CD4-positive, alpha-beta T cell treated with Interleukin-6 for 4 hours (primary cell): Measurements from ENCODE around the gene GOLGA6C.
"Not testable (repeated sequence)": the region's sequence is repeated elsewhere in the genome, so short reads cannot be mapped to it uniquely, and the experiment has no call there.

Experiments used
- DNase-seq: peaks from one replicate; pipeline ENCODE4 v3.0.0-alpha.2; 2020; ENCODE audit warnings: mixed read lengths

The GOLGA6C gene

GRCh38 chr15:75258034-75258433 lies at the start of gene GOLGA6C:
Gene GOLGA6C (plus strand): TSS chr15:75258334. CDS start chr15:75258599, 265 bp downstream.
- not testable (repeated sequence) for DNase-seq

DNA sequence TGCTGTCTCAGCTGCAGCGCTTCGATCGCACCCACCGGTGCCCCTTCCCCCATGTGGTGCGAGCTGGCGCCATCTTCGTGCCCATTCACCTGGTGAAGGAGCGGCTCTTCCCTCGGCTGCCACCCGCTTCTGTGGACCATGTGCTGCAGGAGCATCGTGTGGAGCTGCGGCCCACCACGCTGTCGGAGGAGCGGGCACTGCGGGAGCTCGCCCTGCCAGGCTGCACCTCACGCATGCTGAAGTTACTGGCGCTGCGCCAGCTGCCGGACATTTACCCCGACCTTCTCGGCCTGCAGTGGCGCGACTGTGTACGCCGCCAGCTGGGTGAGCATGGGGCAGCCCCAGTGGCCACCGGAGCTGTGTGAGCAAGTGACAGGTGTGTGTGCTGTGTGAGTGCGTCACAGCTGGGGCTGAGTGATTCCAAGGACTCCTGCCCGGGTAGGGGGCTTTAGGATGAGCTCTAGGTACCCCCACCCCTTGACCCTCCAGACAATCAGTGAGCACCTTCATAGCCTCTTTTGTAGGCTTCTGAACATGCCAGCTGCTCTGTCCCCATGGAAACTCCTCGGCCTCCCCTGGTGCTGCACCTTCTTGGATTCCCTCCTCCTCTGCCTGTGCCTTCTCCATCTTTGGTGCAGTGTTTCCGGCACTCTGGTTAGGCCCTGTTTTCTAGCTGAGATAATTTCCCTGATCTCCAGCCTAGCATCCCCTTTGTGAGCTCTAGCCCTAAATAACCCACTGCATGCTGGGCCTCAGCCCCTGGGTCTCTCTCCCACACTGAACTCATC lies 49.4 kb upstream of the GOLGA6C start:
- no peak for DNase-seq

GRCh38 chr15:75209289-75209676 lies 48.9 kb upstream of the GOLGA6C start:
- no peak for DNase-seq

- no peak for DNase-seq
Observed at GRCh38 chr15:75210811-75211230, 47.3 kb upstream of the GOLGA6C start.

- DNase-seq: no peak
Observed at GRCh38 chr15:75211436-75212199, 46.5 kb upstream of the GOLGA6C start.

DNA sequence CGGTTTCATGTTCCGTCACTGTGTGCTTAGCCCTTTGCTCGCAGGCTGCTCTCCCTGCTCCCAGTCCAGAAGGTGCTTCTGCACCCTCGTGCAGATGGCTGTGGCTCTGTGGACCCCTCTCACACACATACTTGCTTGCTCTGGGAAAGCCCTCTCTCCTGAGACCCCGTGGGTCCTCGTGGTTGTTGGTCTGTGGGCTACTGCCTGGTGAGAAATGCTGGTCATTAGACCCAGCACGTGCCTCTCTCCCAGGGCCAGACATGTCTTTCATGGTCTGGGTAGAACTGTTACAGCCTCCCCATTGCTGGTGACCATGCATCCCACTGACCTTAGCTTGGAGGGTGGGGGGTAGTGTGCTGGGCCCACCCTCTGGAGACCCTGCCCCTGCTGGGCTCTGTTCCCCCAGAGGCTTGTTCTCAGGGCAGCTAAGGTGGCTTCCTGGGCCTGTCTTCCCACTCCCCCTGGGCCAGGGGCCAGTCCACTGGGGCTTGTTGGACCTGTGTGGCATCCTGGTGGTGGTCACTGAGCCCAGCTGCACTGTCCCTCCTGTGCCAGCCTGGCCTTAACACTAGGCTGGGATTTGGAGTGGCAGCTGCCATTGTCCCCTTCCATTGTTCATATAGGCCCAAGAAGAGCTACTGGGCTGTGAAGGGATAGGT lies 45.8 kb upstream of the GOLGA6C start:
- DNase-seq: no peak

DNA sequence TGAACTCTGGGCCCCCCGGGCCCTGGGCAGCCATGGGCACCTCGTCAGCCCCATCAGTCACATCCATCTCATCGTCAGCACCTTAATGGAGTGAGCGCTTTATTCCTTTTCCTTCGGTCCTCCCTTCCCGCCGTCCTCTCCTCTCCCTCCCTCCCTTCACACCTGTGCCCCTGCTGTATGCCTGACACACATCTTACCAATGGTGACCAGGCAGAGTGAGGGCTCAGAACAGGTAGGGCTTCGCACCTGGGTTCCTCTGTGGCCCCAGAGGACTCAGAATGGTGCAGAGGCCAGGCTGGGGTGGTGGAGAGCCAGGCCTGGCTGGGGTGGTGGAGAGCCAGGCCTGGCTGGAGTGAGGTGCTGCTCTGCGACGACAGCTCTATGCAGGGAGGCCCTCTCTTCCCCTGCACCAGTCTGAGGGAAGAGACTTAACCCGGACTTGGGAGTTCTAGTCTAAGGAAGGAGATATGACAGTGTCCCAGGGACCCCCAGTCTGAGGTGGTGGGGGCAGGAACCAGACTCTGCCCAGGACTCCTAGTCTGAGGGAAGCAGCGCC lies 44.8 kb upstream of the GOLGA6C start:
- no peak for DNase-seq

GRCh38 chr15:75213768-75214221 lies 44.3 kb upstream of the GOLGA6C start:
- no peak for DNase-seq

DNA sequence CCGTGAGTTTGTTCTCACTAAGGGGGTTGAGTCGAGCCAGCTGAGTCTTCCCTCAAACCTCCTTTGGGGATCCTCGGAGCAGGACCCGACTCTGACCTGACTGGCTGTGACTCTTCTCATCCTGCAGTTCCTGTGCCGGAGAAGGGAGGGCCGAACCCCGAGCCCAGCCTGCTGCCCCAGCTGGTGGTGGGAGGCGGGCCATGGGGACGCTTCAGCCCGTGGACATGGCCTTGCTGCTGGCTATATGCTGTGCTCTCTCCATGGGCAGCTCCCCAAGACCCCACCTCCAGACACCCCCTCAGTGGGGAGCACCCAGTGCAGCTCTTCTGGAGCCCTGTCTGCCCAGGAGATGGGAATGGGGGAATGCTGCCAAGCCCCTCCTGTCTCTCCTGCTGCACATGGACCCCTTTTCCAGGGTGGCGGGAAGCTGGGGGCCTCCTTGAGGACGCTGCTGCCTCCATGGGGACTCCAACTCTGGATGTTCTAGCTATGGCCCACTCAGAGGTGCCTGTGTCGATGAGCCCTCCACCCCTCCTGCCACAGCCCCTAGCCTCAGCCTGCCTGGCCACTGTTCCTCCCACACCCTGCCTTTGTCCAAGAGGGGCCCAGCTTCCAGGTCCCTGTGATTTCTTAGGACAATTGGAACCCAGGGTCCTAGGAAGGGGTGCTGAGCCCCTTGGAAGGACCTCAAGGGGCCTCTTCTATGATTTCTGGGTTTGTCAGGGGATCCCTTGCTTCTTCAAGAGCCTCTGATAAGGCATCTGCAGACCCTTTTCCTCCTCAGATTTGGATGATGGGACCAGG lies 43.6 kb upstream of the GOLGA6C start:
- DNase-seq: no peak

- DNase-seq: no peak
Observed at GRCh38 chr15:75215107-75216004, 42.8 kb upstream of the GOLGA6C start.

DNA sequence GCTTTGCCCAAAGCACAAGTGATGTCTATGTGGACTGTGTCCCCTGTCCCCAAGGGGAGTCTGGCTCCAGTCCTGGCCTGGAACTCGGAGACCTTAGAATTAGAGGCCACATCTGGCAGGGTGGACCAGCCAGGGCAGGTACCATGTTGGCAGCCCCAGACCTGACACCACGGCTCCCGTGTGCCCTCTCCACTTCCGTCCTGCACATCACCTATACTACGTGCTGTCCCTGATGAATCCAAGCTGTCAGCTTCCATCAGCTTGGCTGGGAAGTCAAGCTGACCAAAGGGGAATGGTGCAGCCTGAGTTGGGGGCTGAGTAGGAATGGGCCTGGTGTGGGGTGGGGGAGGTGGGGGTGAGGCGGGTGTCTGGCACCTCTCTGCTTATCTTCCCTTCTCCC lies 41.1 kb upstream of the GOLGA6C start:
- DNase-seq: no peak

GRCh38 chr15:75217574-75217973 lies 40.6 kb upstream of the GOLGA6C start:
- not testable (repeated sequence) for DNase-seq

DNA sequence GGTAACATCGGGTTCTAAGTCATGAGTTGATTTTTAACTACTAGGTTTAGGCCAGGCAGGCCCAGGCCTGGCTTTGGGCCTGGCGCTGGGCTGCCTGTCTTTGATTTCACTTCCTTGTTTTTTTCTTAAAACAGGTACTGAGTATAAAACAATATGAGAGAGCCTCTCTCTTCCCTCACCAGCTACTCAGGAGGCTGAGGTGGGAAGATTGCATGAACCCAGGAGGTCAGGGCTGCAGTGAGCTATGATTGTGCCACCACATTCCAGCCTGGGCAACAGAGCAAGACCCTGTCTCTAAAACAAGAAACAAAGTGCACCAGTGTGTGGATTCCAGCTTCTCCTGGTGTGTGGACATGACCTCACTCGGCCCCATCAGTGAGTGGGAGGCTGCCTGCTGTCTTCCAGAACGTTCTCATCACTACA lies 38.6 kb upstream of the GOLGA6C start:
- DNase-seq: not testable (repeated sequence)

- DNase-seq: no peak
Observed at GRCh38 chr15:75223688-75224087, 34.4 kb upstream of the GOLGA6C start.

DNA sequence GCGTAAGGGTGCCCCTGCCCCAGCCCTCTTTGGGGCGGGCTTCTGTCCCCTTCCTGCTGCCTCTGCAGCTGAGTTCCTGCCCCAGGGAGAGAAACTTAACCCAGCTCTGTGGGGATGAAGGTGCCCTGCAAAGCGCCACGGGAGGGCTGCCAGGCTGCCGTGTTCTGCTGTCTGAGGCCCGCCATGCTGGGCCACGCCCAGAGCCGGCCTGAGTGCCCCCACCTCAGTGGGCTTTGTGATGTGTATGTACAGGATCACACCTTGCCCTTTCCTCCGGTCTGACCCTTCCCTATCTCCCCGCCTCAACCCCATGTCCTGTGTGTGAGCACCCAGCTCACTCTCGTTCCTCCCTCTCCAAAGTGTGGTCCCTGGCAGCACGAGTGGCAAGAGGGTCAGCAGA lies 33.9 kb upstream of the GOLGA6C start:
- DNase-seq: no peak

- not testable (repeated sequence) for DNase-seq
Observed at GRCh38 chr15:75225102-75225836, 32.9 kb upstream of the GOLGA6C start.

DNA sequence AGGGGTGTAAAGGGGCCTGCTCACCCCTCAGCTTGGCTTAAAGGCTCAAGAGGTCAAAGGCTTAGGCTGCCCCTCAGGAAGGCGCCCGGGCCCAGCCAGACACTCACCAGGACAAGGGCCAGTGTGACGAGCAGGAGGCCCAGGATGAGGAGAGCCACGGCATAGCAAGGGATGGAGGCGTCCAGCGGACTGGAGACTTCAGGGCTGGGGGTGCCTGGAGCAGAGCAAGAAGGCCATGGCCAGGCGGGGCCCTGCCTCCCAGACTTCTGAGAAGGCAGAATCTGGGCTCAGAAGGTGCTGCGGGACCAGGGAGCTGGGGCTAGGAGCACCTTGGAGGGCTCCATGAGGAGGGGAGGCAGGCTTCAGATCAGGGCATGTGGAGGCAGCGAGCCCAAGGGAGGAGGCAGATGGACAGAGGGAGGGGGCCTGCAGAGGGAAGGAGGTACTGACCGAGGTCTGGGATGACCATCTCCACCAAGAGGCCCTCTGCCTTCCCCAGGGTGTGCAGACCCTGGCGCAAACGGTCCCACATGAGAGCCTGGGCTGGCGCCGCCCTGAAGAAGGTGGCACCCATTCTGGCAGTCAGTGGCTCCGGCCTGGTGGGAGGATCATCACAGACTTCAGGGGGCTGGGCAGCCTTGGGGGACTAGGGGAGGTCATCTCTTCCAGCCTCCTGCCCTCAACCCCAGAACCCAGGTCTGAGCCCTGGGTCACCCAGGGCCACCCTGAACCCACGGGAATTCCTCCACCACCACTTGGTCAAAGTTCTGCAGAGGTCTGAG lies 32.0 kb upstream of the GOLGA6C start:
- no peak for DNase-seq

GRCh38 chr15:75227112-75227511 lies 31.0 kb upstream of the GOLGA6C start:
- DNase-seq: not testable (repeated sequence)

DNA sequence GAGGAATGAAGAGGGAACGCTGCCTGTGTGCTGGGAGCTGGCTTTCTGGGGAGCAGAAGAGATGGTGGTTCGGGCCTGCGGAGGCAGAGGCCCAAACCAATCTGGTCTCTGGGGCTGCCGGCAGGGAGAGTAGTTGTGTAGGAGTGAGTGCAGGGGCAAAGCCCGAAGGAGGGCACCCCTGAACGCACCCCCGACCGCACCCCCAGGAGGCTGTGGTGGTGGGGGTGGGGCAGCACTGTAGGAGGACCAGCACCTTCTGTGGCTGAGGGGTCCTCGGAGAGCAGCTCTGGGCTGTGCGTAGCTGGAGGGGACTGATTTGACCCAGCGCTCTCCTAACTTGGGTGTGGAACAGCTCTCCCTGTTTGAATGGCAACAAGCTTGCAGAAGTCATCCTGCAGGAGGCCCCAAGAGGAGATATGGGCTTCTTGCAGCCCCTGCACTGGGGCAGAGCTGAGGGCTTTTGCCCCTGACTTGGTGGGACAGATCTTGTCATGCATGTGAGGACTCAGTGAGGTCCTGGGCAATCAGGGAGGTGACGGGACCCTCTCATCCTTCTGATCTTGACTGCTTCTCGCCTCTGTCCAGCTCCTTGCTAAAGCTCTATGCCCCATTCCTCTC lies 30.4 kb upstream of the GOLGA6C start:
- no peak for DNase-seq
